ENCODE measurements around the gene OR1I1. TPM values are rescaled to one million over a fixed set of nuclear protein-coding genes. Genes with fewer than 3 reads are reported as not detected.
A peak's percentile ranks its signal among the peaks of the same experiment; 100 is the strongest.

Gene OR1I1
- total RNA-seq, 1 experiment from 2014 or later: not detected

DNA sequence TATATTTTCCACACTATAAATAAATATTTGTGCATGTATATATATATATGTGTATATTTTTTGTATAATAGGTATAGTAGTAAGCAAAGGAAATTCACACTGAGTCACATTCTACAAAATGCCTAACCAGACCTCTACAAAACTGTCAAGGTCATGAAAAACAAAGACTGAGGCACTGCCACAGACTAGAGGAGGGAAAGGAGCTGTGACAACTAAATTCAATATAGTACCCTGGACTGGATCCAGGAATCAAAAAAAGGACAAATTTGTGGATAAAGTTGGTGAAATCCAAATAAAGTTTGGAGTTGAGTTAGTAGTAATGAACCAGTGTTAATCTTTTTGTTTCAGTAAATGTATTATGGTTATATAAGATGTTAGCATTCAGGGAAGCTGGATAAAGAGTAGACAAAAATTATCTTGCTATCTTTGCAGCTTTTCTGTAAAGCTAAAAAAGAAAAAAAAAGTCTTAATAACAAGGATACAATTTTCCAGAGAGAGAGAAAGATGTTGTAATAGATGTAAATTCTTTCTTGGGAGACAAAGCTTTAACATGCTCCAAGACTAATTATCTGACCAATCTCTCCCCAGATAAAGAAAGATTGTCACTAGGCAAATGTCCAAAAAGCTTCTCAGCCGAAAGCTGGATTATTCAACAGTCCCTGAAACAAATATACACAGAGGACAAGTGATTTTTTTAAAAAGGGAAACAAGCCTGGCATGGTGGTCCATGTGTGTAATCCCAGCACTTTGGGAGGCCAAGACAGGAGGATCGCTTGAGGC lies 44.3 kb downstream of the OR1I1 start:
- Histone ChIP-seq H3K27me3 (ENCODE audit: insufficient read depth, low read length) (no peaks in the 10 kb centered on the region), H2AFZ (ENCODE audit: low read depth, low read length, poor library complexity, severe bottlenecking) (no peak overlapping the region), H3K79me2 (ENCODE audit: insufficient read depth, low read length) (peaks cover 30% of the 10 kb centered on the region), H3K4me3 (replicated peaks in 1 of 2; ENCODE audit: low read depth in 1 of 2, low read length in 2 of 2) (peak overlapping the region; percentile 82 to 90), H3K9me3 (ENCODE audit: control insufficient read depth in 1 of 2, insufficient read depth in 1 of 2, low read depth in 1 of 2, low read length in 2 of 2) (no peaks in the 10 kb centered on the region), H3K9me2 (ENCODE audit: insufficient read depth) (no peaks in the 10 kb centered on the region), H3K36me3 (ENCODE audit: control insufficient read depth in 1 of 2, insufficient read depth in 2 of 2, low read length in 2 of 2) (peaks cover 0 to 4% of the 10 kb centered on the region in 2 experiments; a peak in 2 of 4 replicates), H3K27ac (ENCODE audit: low read depth, low read length) (peak overlapping the region; percentile 76; the same call in 1 of the 2 replicates), H3K4me1 (ENCODE audit: control insufficient read depth in 1 of 2, insufficient read depth in 2 of 2, low read length in 2 of 2) (peaks cover 12 to 30% of the 10 kb centered on the region in 2 experiments; a peak in 3 of 4 replicates), H3K4me2 (ENCODE audit: low read length) (peak overlapping the region; percentile 97), H4K20me1 (ENCODE audit: insufficient read depth) (no peaks in the 10 kb centered on the region), H3K9ac (ENCODE audit: low read length) (peak overlapping the region; percentile 94)
- ChIA-PET RAD21 (ENCODE audit: low non-redundant PET in 1 of 2, low total read pairs in 2 of 2, uncharacterized antibody in 2 of 2, unreplicated experiment in 2 of 2) (interaction anchor here in 1 of 2 experiments (1.0 kb wide), 1 partner anchor 25 kb away, joined by 5 read pairs; no protein-coding TSS in a partner anchor), CTCF (interaction anchor here (1.6 kb wide), 1 partner anchor 25 kb away, joined by 5 read pairs; no protein-coding TSS in a partner anchor), POLR2A (interaction anchor here (0.9 to 1.3 kb wide), 5 partner anchors 14 to 251 kb away, joined by 3 to 4 read pairs (median 3); no protein-coding TSS in a partner anchor)
- TF ChIP-seq TCF7L2 (IDR thresholded peaks at IDR 0.05; ENCODE audit: borderline replicate concordance, extremely low read depth, insufficient read depth, insufficient read length): no peak
- no peak for TF ChIP-seq RAD21 (IDR thresholded peaks at IDR 0.05; ENCODE audit: low read depth)
- TF ChIP-seq ELF1 (IDR thresholded peaks at IDR 0.05; ENCODE audit: borderline replicate concordance, low read depth): no peak
- TF ChIP-seq POLR2AphosphoS5 (IDR thresholded peaks at IDR 0.05; ENCODE audit: low read depth, low read length): no peak
- no peak for TF ChIP-seq EGR1 (IDR thresholded peaks at IDR 0.05; ENCODE audit: low read depth)
- no peak for TF ChIP-seq CEBPB (IDR thresholded peaks at IDR 0.05; ENCODE audit: low read depth)
- TF ChIP-seq, protein P1, sequence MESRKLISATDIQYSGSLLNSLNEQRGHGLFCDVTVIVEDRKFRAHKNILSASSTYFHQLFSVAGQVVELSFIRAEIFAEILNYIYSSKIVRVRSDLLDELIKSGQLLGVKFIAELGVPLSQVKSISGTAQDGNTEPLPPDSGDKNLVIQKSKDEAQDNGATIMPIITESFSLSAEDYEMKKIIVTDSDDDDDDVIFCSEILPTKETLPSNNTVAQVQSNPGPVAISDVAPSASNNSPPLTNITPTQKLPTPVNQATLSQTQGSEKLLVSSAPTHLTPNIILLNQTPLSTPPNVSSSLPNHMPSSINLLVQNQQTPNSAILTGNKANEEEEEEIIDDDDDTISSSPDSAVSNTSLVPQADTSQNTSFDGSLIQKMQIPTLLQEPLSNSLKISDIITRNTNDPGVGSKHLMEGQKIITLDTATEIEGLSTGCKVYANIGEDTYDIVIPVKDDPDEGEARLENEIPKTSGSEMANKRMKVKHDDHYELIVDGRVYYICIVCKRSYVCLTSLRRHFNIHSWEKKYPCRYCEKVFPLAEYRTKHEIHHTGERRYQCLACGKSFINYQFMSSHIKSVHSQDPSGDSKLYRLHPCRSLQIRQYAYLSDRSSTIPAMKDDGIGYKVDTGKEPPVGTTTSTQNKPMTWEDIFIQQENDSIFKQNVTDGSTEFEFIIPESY (IDR thresholded peaks at IDR 0.05; ENCODE audit: extremely low read depth, insufficient replicate concordance, low read length): no peak
- no peak for TF ChIP-seq YY1 (IDR thresholded peaks at IDR 0.05; ENCODE audit: extremely low read depth, insufficient replicate concordance, low read depth, low read length)
- TF ChIP-seq CTCF (IDR thresholded peaks at IDR 0.05 in 2 of 3, conservative IDR thresholded peaks at IDR 0.05 in 1 of 3; ENCODE audit: borderline replicate concordance in 1 of 3, insufficient read depth in 1 of 3, low read depth in 2 of 3, low read length in 2 of 3): no peak
- no peak for TF ChIP-seq SP1 (IDR thresholded peaks at IDR 0.05; ENCODE audit: low read depth)
- no peak for TF ChIP-seq EZH2 (IDR thresholded peaks at IDR 0.05)
- TF ChIP-seq ZFX (IDR thresholded peaks at IDR 0.05): no peak
- TF ChIP-seq CBX3 (IDR thresholded peaks at IDR 0.05; ENCODE audit: low read depth): no peak
- no peak for TF ChIP-seq ATF3 (IDR thresholded peaks at IDR 0.05)
- no peak for TF ChIP-seq ZNF274 (IDR thresholded peaks at IDR 0.05; ENCODE audit: low read depth, low read length)
- ATAC-seq (no peak), DNase-seq (ENCODE audit: low read depth, low spot score) (no peak)
- TSS peak; percentile 97 for BruUV-seq (replicated peaks)
- intact Hi-C loops (cut with micrococcal nuclease): no loop called here

Measured in HCT116 (cell line).